GM23338 (cell line): ENCODE data around the gene ATP4A. TPM values are rescaled to one million over a fixed set of nuclear protein-coding genes. Genes with fewer than 3 reads are reported as not detected.

Experiments
- ATAC-seq: fragments of 200-7000 bp; cut with Tn5 transposase; 3 replicates; pipeline ENCODE4 v1.9.1; 2020
- DNase-seq: peaks from one replicate; pipeline ENCODE4 v3.0.0-alpha.2; 2015; ENCODE audit warnings: low spot score
- H2AFZ ChIP-seq: fragments of 200-600 bp; sonication (generic); 2 replicates; pipeline ENCODE4 v1.8.0; 2016; ENCODE audit warnings: antibody characterized with exemption, mild to moderate bottlenecking, moderate library complexity
- H3F3A ChIP-seq: fragments of 200-600 bp; sonication (generic); replicated peaks from 2 replicates; pipeline ENCODE4 v1.8.0; 2017; ENCODE audit warnings: antibody characterized with exemption, mixed run types, low read depth
- H3K27ac ChIP-seq: fragments of 200-600 bp; sonication (generic); 2 replicates; pipeline ENCODE4 v1.6.1; 2016; ENCODE audit warnings: low read depth
- H3K27me3 ChIP-seq: fragments of 200-600 bp; sonication (generic); 2 replicates; pipeline ENCODE4 v1.8.0; 2016; ENCODE audit warnings: mild to moderate bottlenecking, mixed run types, moderate library complexity; ENCODE audit not compliant: insufficient read depth
- H3K36me3 ChIP-seq: fragments of 200-600 bp; sonication (generic); 2 replicates; pipeline ENCODE4 v1.8.0; 2016; ENCODE audit warnings: mild to moderate bottlenecking; ENCODE audit not compliant: insufficient read depth
- H3K4me1 ChIP-seq: fragments of 200-600 bp; sonication (generic); 2 replicates; pipeline ENCODE4 v1.8.0; 2016; ENCODE audit warnings: mild to moderate bottlenecking, moderate library complexity; ENCODE audit not compliant: insufficient read depth
- H3K4me2 ChIP-seq: fragments of 200-600 bp; sonication (generic); 2 replicates; pipeline ENCODE4 v1.7.1; 2017; ENCODE audit warnings: mixed run types
- H3K4me3 ChIP-seq: fragments of 200-600 bp; sonication (generic); 2 replicates; pipeline ENCODE4 v1.6.1; 2016; ENCODE audit warnings: mixed run types
- H3K79me2 ChIP-seq: fragments of 200-600 bp; sonication (generic); replicated peaks from 2 replicates; pipeline ENCODE4 v1.8.0; 2017; ENCODE audit warnings: mild to moderate bottlenecking; ENCODE audit not compliant: insufficient read depth
- H3K9me2 ChIP-seq: fragments of 200-600 bp; sonication (generic); 2 replicates; pipeline ENCODE4 v1.8.0; 2017; ENCODE audit not compliant: insufficient read depth
- H4K20me1 ChIP-seq: fragments of 200-600 bp; sonication (generic); replicated peaks from 2 replicates; pipeline ENCODE4 v1.8.0; 2017; ENCODE audit warnings: mild to moderate bottlenecking; ENCODE audit not compliant: insufficient read depth
- H3K27ac Mint-ChIP-seq: 2 replicates; pipeline ENCODE4 v1.8.0; 2020; ENCODE audit warnings: inconsistent platforms, mild to moderate bottlenecking, moderate library complexity, mixed read lengths
- H3K27me3 Mint-ChIP-seq: 3 replicates; pipeline ENCODE4 v1.8.0; 2022; ENCODE audit warnings: low read depth, mild to moderate bottlenecking, moderate library complexity, mixed read lengths, inconsistent platforms; ENCODE audit not compliant: insufficient read depth, poor library complexity
- H3K36me3 Mint-ChIP-seq: 3 replicates; pipeline ENCODE4 v1.8.0; 2021; ENCODE audit warnings: low read depth, mild to moderate bottlenecking, inconsistent platforms, moderate library complexity, mixed read lengths
- H3K4me1 Mint-ChIP-seq: 3 replicates; pipeline ENCODE4 v1.8.0; 2020; ENCODE audit warnings: mild to moderate bottlenecking, inconsistent platforms, mixed read lengths
- H3K4me3 Mint-ChIP-seq: 3 replicates; pipeline ENCODE4 v1.8.0; 2021; ENCODE audit warnings: moderate library complexity, mild to moderate bottlenecking, inconsistent platforms, mixed read lengths
- H3K9me3 Mint-ChIP-seq: 3 replicates; pipeline ENCODE4 v1.8.0; 2020; ENCODE audit warnings: moderate library complexity, mild to moderate bottlenecking, inconsistent platforms, mixed read lengths
- CREB1 ChIP-seq: fragments of 250-450 bp; sonication (Bioruptor Pico); IDR thresholded peaks from 2 replicates; pipeline ENCODE4 v1.5.0; 2020; ENCODE audit warnings: low read depth, mild to moderate bottlenecking, moderate library complexity
- ETS1 ChIP-seq: IDR thresholded peaks from 2 replicates; pipeline ENCODE4 v1.6.1; 2016; ENCODE audit warnings: antibody characterized with exemption
- EZH2phosphoT487 ChIP-seq: fragments of 200-600 bp; sonication (generic); IDR thresholded peaks from one replicate; pipeline ENCODE4 v1.8.1; 2018; ENCODE audit warnings: antibody characterized with exemption; ENCODE audit not compliant: unreplicated experiment
- JUNB ChIP-seq: IDR thresholded peaks from one replicate; pipeline ENCODE4 v1.6.1; 2016; ENCODE audit warnings: antibody characterized with exemption; ENCODE audit not compliant: unreplicated experiment
- STAT1 ChIP-seq: IDR thresholded peaks from one replicate; pipeline ENCODE4 v1.6.1; 2016; ENCODE audit warnings: antibody characterized with exemption; ENCODE audit not compliant: unreplicated experiment
- ZNF331 ChIP-seq: fragments of 250-450 bp; sonication (Bioruptor Pico); IDR thresholded peaks from 2 replicates; pipeline ENCODE4 v1.5.0; 2020; ENCODE audit warnings: low read depth, mild to moderate bottlenecking, moderate library complexity
- ZNF462 ChIP-seq: fragments of 250-450 bp; sonication (Bioruptor Pico); IDR thresholded peaks from 2 replicates; pipeline ENCODE4 v1.5.0; 2020; ENCODE audit warnings: mild to moderate bottlenecking, moderate library complexity
- polyA plus RNA-seq: library from polyadenylated mRNA; unstranded; fragments of >200 nt; fragmentation: Nextera tagmentation; extraction: Ambion mirVana; gene quantifications from 2 replicates; pipeline ENCODE4 v1.2.1, GENCODE V29; 2016
- total RNA-seq: library from RNA; depleted of rRNA; stranded (reverse); fragments of >200 nt; shearing (Covaris generic); gene quantifications from 2 replicates; pipeline ENCODE4 v1.2.3, GENCODE V29; 2014
- TF ChIP-seq, protein P1 (sequence below), 2 experiments: fragments of 200-600 bp in 1 of 2; sonication (generic) in 1 of 2; conservative IDR thresholded peaks; 2 replicates each; pipeline versions ENCODE4 v1.5.1 to v1.6.1; 2016 to 2017; ENCODE audit warnings: antibody characterized with exemption in 2 of 2, low read depth in 2 of 2, mild to moderate bottlenecking in 2 of 2, moderate library complexity in 1 of 2

The ATP4A gene
- total and polyA plus RNA-seq, 2 experiments from 2014 or later = 0.61 to 0.63 TPM

GRCh38 chr19:35590875-35591274 is 27.4 kb upstream of the ATP4A start (continued):
- TF ChIP-seq, protein P1, sequence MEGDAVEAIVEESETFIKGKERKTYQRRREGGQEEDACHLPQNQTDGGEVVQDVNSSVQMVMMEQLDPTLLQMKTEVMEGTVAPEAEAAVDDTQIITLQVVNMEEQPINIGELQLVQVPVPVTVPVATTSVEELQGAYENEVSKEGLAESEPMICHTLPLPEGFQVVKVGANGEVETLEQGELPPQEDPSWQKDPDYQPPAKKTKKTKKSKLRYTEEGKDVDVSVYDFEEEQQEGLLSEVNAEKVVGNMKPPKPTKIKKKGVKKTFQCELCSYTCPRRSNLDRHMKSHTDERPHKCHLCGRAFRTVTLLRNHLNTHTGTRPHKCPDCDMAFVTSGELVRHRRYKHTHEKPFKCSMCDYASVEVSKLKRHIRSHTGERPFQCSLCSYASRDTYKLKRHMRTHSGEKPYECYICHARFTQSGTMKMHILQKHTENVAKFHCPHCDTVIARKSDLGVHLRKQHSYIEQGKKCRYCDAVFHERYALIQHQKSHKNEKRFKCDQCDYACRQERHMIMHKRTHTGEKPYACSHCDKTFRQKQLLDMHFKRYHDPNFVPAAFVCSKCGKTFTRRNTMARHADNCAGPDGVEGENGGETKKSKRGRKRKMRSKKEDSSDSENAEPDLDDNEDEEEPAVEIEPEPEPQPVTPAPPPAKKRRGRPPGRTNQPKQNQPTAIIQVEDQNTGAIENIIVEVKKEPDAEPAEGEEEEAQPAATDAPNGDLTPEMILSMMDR (conservative IDR thresholded peaks at IDR 0.05; ENCODE audit: low read depth in 2 of 2) = no peak
- TF ChIP-seq ETS1 = no peak
- no peak for TF ChIP-seq ZNF331 (CRISPR knock-in tag)
- no peak for TF ChIP-seq EZH2phosphoT487

GRCh38 chr19:35587321-35587720 is 23.9 kb upstream of the ATP4A start:
- Mint-ChIP-seq H3K4me3 (no peak overlapping the region), H3K27me3 (peaks cover 9% of the 10 kb centered on the region), H3K36me3 (no peaks in the 10 kb centered on the region), H3K9me3 (peaks cover 6% of the 10 kb centered on the region; the same call in 1 of the 3 replicates), H3K27ac (no peak overlapping the region), H3K4me1 (no peaks in the 10 kb centered on the region)
- ATAC-seq (no peak), DNase-seq (no peak)
- H3K4me2 ChIP-seq = no peak overlapping the region
- H3K79me2 ChIP-seq = no peaks in the 10 kb centered on the region
- H4K20me1 ChIP-seq = no peaks in the 10 kb centered on the region; the same call in 1 of the 2 replicates
- H3K27me3 ChIP-seq = peaks cover 15% of the 10 kb centered on the region; the same call in 1 of the 2 replicates
- TF ChIP-seq STAT1 = no peak
- TF ChIP-seq ZNF462 (CRISPR knock-in tag) = no peak
- TF ChIP-seq JUNB = no peak
- TF ChIP-seq CREB1 = no peak
- H3K4me1 ChIP-seq = no peaks in the 10 kb centered on the region
- no peaks in the 10 kb centered on the region for H3K36me3 ChIP-seq
- H2AFZ ChIP-seq = no peak overlapping the region
- H3F3A ChIP-seq = no peaks in the 10 kb centered on the region
- no peak overlapping the region for H3K4me3 ChIP-seq
- no peaks in the 10 kb centered on the region for H3K9me2 ChIP-seq
- H3K27ac ChIP-seq = no peak overlapping the region
